Stimulated activated CD4-positive, alpha-beta T cell treated with anti-CD3 and anti-CD28 coated beads, Interleukin-12 subunit alpha, Interleukin-12 subunit beta, amount 100 ng/mL, for 4 hours (primary cell): ENCODE results near the gene AK8.

ENCODE experiments used
- DNase-seq: peaks from one replicate; pipeline ENCODE4 v3.0.0-alpha.2; 2020

AK8 gene, protein sequence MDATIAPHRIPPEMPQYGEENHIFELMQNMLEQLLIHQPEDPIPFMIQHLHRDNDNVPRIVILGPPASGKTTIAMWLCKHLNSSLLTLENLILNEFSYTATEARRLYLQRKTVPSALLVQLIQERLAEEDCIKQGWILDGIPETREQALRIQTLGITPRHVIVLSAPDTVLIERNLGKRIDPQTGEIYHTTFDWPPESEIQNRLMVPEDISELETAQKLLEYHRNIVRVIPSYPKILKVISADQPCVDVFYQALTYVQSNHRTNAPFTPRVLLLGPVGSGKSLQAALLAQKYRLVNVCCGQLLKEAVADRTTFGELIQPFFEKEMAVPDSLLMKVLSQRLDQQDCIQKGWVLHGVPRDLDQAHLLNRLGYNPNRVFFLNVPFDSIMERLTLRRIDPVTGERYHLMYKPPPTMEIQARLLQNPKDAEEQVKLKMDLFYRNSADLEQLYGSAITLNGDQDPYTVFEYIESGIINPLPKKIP

DNA sequence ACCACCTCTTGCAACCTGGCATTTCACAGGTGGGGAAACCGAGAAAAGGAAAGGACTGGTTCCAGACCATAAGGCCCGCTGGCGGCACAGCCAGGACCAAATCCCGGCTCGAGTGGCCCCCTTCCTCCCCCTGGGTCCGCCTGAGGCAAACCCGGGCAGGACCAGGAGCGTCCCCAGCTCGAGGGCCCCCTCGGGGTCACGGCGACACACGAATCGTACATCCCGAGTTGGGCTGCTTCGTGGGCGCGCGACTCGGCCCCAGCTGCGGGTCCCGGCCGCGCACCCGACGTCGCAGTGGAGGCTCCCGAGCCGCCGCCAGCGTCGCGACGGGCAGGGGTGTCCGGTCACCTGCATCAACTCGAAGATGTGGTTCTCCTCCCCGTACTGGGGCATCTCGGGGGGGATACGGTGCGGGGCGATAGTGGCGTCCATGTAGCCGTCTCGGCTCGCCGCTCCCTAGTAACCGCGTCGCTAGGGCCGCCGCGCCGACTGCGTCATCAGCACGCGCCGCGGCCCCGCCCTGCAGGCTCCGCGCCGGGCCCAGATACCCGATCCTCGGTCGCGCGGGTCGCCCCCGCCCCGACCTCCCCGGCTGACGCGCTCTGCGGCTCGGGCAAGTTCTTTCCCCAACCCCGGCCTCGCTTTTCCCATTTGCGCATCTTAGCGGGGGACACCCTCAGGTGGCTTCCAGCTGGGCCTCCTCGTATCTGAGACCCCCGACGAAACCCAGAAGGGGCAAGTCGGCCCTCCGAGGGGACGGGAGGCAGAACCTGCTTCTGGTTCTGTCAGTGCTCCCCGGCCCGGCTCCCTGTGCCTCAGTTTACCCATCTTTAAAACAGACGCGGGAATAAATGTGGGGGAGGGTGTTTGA lies at the start of gene AK8:
TSS of gene AK8 (minus strand) at position 461 of the 871 bp plus-strand sequence. CDS start at position 432, 29 bp downstream.
- DNase-seq: peak; percentile 75

DNA sequence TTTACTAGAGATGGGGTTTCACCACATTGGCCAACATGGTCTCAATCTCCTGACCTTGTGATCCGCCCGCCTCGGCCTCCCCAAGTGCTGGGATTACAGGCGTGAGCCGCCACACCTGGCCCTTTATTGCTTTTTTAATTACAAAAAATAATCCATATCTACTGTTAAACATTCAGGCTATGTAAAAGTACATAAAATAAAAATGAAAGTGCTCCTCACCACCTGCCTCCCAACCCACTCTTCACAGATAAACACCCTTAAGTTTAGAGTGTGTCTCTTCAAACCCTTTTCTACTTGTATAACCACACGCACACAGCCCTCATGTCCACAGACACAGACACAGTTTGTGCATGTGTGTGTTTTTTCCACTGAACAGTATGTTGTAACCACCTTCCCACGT lies 49.6 kb upstream of the AK8 start:
- no peak for DNase-seq

DNA sequence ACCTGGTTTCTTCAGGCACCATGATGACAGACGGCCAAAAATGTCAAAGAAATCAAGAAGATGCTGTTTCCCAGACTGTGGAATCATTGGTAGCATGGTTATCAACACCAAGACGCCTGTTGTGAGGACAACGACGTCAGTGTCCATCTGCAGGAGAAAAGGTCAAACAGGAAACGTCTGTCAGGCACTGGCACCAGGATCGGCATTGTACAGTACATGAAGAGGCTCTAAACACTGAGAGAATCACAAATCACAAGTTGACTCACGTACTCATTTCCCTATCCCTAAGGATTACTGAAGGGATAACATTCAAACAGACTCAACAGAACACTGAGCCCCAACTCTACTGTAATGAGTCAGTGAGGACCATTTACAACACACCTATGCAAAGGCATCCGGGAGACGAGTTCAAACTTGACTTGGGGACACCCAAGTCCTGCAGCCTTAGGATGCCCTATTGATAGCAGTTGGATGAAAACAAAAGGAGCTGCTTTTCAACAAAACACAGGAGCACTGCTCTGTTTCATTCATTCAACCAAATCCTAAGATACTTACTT lies 45.3 kb upstream of the AK8 start:
- no peak for DNase-seq

DNA sequence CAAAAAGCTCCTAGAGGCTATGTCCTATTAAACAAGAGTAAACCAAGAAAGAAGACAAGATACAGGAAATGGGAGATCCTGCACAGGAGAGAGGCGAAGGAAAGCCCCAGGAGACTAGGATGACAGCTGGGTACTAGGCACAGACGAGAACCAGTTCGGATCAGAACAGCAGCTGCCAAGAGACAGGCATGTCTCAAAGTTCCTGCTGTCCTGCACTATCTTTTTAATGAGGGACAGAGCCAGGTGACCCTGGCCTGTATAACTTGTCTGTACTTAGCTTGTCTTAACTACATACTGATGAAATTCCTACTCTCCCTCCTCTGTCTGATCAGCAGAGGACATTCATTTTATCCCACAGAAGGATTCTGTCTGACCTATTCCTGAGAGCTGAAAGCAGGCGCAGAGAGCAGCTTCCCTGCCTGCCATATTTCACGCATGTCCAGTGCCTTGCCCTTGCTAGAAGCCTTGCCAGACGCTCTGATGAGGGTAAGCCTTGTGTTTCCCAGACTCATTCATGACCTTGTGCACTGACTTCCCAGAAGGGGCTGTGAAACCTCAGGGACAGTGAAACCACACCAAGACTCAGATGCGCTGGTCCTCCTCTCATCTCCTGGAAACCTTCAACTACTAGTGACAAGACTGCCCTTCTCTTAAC lies 41.7 kb upstream of the AK8 start:
- DNase-seq: no peak

DNA sequence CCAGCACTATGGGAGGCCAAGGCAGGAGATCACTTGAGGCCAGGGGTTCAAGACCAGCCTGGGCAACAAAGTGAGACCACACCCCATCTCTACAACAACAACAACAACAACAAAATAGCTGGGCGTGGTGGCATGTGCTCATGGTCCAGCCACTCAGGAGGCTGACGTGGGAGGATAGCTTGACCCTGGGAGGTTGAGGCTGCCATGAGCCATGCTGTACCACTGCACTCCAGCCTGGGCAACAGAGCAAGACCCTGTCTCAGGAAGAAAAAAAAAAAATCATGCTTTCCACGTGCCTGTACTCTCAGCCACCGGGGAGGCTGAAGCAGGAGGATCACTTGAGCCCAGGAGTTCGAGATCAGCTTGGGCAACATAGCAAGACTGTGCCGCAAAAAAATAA lies 36.8 kb upstream of the AK8 start:
- DNase-seq: no peak

DNA sequence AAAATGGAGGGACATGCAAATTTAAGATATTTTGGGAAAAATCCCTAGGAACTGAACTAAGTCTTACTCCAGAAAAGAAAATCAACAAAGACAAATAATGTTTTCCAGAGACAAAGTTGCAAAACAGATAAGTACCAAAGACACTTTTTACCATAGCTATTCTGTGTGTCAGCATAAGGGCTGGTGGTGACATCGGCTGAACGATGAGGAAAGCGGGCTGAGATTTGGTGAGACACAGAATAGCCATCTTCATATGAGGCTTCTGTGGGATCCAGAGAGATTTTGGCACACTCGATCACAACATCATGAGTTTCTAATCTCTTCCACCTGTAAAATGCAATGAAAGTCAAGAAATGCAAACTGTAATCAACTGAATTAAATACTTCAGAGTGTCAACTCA lies 34.0 kb upstream of the AK8 start:
- no peak for DNase-seq

DNA sequence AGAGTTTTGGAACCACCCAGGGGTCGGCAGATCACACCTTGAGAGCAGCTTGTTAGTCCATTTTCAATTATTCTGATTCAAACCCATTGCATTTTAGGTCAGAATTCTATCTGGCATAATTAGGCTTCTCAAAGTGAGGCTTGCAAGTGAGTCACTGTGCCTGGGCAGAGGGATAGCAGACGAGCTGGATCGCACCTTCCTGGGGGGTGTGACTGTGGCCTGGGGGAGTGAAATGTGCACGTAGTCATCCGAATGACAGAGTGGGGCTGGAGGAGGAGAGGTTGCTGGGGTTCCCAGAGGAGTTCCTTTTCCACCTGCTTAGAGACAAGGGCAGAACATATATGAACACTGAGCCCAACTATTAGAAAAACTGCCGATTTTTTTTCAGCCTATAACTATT lies 32.3 kb upstream of the AK8 start:
- DNase-seq: no peak

DNA sequence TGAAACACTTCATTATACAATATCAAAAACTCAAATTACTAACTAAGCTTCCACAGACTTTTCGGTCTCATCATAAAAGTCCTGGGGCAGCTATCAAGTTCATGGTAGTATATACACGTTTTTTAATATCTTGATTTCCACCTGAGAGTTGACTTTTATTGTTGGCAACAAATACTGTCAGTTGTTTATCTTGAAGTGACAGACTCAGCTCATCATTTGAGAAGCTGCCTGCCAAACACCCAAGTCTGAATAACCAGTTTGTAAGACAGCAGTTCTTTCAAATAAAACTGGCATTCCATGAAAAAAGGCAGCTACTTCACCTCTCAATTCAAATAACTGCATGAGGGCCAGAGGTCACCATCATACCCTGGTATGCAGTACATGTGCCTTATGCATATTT lies 31.2 kb upstream of the AK8 start:
- no peak for DNase-seq

DNA sequence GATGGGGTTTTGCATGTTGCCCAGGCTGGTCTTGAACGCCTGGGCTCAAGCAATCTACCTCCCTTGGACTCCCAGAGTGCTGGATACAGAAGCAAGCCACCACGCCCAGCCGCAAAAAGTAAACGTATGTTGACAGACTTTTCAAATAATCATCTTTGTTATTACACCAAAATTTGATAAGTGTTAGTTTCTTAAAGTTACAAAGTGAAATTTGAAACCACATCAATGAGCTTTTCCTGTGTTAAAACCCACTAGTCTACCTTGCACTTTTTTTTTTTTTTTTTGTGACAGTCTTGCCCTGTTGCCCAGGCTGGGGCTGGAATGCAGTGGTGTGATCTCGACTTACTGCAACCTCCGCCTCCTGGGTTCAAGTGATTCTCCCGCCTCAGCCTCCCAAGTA lies 30.6 kb upstream of the AK8 start:
- DNase-seq: no peak

DNA sequence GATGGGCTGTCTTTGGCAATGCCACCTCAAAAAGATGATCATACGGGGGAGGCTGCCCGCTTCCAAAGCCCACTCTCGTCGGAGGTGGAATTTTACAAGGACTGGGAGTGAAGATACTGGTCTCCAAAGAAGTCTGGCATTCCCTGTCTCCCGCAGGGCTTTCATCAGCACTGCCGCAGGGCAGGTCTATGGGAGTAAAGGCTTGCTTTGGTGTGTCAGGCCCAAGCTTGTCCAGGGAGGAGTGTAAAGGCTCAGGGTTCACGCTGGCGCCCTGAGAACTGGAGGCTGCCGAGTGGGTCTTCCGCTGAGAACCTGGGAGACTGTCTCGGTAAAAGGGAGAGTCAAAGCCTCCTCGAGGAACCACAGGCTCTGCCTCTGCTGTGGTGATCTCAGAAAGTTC lies 27.6 kb upstream of the AK8 start:
- DNase-seq: no peak

DNA sequence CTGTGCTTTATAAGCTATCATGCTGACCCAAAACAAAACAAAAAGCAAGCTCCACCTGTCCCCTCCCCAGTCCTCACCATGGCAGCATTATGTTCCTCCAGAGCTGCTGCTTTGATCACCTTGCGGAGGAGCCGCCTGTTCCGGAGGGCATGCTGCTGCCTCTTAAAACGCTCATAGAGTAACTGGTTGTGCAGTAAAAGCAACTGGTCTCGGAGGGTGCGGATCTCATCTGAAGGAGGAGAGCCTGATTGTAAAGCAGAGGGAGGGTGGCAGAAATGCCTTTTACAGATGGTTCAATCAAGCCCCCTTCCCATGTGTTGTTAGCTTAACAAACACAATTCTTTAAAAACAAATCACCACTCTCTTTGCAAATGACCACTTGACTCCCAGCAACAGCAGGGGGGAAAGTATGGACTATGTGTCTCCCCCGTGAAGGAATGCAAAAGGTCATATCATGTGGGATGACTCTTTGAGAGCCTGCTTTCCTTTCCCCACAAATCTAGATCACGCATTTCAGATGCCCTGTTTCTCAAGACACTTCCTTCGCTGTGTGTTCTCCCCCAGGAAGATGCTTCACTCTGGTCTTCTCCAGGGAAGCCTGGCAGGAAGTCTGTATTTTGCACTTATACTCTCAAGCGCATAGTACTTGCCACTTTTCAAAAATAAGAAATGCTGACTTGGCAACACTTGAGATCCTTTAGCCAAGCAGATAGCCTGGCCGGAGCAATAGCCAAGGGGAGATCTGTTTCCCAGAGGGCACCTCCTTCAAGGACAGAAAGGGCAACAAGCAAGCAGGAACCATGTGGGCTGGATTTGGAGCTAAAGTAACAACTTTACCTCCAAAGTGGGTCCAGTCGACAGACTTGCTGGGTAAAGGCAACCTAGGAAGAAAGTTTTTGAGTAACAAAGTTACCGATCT lies 25.7 kb upstream of the AK8 start:
- DNase-seq: no peak

DNA sequence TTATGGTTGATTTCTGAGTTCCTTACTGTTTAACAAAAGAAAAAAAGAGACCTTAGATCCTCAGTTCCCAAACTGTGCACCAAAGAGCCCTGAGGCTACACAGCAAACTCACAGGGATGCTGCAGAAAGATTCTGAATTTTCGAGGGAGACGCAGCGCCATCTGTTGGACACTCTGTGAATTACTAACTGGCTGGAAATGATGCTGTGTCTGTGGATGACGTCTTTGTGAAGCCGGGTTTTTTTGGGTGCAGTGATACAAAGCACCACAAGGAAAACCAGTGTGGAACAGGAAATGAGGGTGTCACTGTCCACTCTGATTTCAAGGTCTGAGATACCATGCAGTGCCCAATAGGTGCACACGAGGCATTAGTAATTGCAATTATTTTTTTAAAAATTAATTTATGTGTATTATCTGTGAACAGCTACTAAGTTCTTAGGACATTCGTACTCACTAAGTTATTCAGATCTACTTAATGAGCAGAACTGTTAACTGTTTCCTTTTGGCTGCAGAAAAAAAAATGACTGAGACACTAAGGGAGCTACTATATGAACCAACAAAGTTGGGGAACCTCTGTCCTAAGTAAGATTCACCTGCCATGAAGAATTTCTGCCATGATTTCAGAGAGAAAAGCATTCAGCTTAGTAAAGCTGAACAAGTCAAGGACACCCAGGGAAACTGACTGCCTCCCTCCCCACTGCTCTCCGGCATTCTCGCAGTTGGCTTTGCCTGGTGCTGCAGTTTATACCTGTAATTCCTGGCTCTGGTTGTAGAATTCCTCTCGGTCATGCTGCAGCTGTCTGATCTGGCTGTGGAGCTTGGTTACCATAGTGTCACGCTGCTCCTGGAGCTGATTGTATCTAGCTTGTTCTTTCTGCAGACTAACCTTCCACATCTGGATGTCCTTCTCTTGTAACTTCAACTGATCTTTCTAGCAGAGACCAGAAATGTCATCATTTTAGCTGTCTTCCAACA lies 24.1 kb upstream of the AK8 start:
- peak; percentile 63 for DNase-seq

DNA sequence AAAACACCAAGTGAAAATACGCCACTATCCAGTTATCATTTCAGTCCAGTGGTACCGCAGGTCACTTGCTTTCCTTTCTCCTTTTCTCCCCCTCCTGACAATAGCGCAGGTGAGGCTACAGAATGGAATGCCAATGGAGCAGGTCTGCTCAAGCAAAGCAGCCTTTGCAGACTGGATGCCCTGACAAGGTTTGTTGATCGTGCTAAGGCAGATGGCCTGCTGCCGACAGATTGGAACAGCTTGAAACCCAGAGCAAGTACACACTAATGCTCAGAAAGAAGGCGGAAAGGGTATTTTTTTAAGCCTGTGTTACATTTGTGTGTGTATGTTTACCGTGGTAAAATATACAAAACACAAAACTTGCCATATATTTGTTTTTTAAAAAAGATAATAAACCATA lies 20.0 kb upstream of the AK8 start:
- DNase-seq: no peak

DNA sequence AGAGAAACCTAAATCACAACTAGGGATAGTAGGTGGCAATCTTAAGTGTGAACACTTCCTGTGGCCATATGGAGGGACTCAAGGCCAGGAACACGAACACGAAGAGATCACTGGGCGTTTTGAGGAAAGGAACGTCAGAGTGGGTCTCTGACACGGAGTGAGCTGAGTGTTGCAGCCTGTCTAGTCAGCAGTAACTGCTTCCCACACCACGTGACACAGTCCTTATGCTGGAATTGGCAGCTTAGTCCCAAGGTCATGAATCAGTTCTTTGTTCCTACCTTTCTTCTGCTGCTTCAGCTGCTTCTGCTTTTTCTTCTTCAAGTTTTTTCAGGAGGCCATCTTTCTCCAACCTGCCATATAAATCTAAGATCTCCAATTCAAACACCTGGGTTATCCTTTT lies 18.8 kb upstream of the AK8 start:
- no peak for DNase-seq

DNA sequence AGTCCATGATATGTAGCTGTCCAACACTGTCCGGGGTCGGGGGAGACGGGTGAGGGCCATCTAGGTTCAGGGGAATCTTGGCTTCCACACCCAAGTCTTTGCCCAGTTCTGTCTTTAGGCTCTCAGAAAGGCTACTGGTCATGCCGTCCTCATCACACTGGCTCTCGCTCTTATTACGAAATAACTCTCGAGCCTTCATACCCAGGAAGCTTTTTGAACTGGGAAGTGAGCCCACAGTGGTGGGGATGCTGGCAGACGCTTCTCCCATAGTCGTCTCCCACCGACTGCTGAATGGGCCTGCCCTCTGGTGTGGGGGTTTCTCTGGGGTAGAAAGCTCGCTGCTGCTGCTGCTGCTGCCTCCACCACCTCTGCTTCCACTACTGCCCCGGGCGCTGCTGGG lies 18.2 kb upstream of the AK8 start:
- no peak for DNase-seq

DNA sequence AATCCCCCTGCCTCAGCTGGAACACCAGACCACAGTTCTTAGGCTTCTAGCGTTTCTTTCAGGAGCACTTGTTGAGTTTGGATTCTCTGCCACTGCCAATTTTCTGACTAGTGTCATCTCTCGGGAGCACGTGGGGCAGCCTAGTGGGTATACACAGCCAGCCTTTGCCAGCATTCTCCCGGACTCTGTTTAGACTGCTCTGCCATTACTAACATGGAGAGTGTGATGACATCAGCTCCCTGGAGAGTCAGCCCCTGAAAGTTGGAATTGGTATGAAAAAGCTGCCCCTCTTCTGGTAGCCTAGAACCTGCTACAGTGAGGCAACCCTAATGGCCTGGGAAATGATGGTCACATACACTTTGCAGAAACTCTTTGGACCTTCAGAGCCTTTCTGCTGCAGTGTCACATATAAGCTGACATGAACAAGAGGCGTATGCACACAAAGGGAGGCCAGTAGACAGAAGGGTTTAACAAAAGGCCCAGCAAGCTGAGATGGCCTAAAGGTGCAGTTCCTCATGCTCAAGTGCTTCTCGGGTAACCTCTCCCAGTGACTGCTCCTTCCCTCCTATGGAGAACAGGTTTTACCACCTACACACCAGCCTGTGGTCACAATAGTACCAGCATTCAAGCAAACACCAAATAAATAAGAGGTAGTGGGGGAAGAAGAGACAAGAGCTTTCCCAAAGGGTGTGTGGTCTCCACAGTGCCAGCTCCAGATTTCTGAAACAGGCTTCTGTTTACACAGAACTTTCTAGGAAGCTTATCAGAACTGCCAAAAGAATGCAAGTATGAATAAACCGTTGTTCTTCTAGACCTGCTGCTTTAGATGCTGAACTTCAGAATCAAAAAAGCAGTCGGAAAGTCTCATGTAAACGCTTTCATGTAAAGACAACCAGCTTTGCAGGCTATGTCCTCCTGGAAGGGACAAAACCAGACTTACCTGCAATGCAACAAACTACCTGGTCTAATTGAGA lies 17.1 kb upstream of the AK8 start:
- no peak for DNase-seq

DNA sequence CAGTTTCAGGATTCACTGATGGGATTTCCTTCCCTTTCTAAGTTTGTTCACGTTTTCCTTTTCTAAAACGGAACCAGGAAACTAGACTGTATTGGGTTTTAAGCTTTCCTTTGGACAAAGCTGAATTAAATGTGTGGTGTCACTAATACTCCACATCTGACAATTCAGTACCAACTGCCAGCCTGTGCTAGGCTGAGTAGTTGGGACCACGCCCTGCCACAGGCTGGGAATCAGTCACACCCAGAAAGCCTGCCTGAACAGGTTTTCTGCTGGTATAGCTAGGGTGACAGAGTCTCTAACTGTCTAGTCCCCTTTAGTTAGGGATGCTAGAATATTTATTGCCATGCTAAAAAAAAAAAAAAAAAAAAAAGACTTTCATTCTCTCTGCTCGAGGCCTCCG lies 16.3 kb upstream of the AK8 start:
- DNase-seq: no peak

DNA sequence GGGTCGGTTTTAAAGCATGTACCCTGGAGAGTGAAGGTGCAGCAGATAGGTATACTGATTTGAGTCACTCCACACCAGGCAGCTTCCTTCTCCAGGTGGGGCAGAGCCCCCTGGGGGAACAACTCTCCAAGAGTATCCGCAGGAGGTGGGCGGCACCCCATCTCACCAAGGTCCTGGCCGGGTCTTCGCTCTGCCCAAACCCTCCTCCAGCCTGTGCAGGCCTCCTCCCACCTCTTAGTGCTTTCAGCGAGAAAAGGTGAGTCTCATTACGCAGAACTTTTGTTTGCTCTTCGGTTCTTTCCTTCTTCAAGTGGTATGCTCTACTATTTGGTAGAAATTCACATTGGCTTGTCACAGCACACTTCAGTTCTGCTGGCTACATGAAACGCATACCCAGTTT lies 14.3 kb upstream of the AK8 start:
- DNase-seq: no peak

DNA sequence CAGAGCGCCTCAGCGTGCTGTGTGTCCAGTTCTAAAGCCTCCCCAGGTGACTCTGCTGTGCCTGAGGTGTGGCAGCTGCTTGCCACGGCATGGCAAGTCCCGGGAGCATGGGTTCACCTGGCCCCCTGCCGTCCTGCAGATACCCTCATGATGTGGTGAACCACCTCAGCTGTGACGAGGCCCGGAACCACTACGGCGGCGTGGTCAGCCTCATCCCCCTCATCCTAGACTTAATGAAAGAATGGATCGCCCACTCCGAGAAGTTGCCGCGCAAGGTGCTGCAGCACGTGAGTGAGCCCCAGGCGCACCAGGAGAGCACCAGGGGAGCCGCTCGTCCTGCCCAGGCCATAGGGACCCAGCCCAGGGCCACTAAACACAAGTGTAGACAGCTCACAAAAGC lies 10.1 kb upstream of the AK8 start:
- no peak for DNase-seq
